ENCODE results near the gene NPNT.

Gene NPNT

GRCh38 chr4:105921301-105921700 is 26.0 kb downstream of the NPNT start:
- no peak for DNase-seq

DNA sequence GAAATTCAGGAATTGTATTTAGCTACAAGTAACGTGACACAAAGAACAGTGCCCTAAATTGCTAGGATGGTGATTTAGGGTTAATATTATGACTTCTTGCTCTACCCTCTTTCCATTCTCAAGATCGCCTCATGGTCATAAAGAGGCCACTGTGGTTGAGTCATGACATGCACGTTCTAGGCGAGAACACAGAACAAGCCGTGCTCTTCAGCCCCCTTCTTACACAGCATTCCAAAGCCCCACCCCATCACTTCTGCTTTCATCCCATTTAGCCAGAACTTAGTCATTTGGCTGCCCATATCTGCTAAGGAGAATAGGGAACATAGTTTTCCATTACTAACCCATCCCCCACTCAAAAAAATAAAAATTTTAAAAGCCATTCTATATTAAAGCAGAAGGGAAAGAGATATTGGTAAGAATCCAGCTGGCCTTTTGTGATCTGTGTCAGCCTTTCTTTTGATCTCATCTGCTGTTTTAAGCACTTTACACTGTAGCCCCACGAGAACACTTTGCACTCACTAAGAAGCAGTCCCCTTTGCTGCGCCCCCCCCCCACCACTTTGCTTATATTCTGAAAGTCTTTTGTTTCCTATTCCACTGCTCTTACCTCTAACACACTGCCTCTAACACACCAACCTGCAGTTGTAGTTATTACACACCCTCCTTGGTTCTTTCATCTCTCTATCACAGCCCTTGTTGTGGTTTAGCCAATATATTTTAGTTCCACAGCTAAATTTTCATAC is 28.4 kb downstream of the NPNT start:
- DNase-seq = no peak

- no peak for DNase-seq
Measured at GRCh38 chr4:105924341-105924740, 29.1 kb downstream of the NPNT start.

- DNase-seq = no peak
Measured at GRCh38 chr4:105930698-105931097, 35.4 kb downstream of the NPNT start.

- DNase-seq = no peak
Measured at GRCh38 chr4:105933083-105933482, 37.8 kb downstream of the NPNT start.

GRCh38 chr4:105934386-105934785 is 39.1 kb downstream of the NPNT start:
- DNase-seq = no peak

GRCh38 chr4:105936901-105937300 is 41.6 kb downstream of the NPNT start:
- no peak for DNase-seq

DNA sequence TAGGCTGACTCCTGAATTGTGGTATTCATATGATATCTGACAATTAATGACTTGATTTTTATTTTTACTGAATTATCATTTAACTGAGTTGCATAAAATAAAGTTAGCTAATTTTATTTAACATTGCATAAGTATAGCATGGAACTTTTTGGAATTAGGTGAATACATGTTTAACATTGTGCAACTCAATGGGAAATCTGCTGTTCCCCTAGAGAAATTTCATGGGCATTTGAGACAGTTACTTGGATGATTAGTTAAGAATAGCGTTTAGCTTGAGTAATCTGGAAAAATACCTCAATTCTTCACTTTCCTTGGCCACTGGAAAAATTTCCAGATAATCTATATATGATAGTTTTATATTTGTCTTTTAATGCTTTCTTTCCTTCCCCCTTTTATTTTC is 42.5 kb downstream of the NPNT start:
- DNase-seq = no peak

DNA sequence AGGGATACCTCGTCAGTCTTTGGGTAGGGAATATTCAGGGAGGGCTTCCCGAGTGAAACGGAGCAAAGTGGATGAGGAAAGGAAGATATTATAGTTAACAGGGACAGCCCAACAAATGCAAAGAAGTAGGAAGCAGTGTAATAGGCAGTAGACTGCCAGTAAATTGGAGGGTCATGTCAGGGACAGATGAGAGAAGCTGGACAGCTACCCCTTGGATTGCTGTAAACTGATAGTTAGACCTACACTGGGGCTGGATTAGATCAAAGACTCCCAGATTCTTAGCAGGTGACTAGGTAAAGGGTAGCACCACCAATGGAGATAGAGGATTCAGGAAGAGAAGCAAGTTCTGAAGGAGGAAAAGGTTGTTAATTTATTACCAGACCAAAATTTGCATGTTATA is 48.0 kb downstream of the NPNT start:
- no peak for DNase-seq

DNA sequence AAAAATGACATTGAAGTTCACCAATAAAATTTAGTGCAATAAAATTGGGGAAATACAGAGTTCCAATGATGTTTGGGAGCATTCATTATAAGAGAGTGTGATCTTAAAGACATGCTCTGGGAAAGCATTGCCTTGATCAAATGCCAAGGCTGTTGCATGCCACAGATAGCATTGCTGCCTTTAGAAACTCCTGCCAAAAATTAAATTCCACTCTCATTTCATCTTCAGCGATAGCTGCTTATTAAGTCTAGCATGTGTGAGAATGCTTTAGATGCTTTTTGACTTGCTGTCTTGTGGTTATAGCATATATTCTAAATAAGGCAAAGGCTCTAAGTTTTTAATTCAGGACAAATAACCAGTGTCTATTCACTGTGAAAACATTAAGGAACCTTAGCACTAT is 49.3 kb downstream of the NPNT start:
- DNase-seq = no peak

- DNase-seq = no peak
Measured at GRCh38 chr4:105946771-105947170, 51.5 kb downstream of the NPNT start.

GRCh38 chr4:105950701-105951100 is 55.4 kb downstream of the NPNT start:
- no peak for DNase-seq

DNA sequence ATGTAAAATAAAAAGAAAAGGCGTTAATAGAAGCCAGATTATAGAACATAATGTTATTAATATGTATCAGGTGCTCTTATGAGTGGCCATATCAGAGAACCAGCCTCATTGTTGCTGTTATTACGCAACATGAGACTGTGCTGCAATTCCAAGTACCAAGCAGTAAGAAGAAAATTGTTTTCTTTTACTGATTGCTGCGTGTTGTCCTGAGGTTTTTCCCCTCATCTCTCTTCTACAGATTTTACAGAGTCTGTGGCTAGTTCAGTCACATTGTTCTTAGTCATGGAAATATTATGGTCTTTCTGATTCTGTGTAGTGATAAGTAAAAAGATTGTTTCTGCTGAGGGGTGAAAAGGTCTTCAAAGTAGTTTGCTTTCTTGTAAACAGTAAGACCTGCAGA is 55.9 kb downstream of the NPNT start:
- no peak for DNase-seq

- no peak for DNase-seq
Measured at GRCh38 chr4:105952591-105952990, 57.3 kb downstream of the NPNT start.

DNA sequence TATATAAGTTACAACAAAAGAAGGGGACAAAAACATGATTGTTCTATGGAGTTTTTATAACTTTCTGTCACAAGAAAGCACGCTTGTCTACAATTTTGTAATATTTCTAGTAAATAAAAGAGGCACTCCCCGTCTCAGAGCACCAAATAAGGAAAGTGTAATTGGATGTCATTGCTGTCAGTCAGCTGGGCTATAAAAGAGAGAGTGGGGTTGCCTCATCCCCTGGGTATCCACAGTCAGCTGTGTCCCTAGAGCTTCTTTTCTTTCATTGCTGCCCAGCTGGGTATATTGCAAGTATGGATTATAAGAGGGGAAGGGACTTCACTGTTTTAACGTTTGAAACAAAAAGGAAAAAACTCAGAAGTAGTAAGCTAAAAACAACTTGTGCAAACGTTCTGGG is 61.3 kb downstream of the NPNT start:
- no peak for DNase-seq

GRCh38 chr4:105957680-105958079 is 62.4 kb downstream of the NPNT start:
- DNase-seq = no peak

DNA sequence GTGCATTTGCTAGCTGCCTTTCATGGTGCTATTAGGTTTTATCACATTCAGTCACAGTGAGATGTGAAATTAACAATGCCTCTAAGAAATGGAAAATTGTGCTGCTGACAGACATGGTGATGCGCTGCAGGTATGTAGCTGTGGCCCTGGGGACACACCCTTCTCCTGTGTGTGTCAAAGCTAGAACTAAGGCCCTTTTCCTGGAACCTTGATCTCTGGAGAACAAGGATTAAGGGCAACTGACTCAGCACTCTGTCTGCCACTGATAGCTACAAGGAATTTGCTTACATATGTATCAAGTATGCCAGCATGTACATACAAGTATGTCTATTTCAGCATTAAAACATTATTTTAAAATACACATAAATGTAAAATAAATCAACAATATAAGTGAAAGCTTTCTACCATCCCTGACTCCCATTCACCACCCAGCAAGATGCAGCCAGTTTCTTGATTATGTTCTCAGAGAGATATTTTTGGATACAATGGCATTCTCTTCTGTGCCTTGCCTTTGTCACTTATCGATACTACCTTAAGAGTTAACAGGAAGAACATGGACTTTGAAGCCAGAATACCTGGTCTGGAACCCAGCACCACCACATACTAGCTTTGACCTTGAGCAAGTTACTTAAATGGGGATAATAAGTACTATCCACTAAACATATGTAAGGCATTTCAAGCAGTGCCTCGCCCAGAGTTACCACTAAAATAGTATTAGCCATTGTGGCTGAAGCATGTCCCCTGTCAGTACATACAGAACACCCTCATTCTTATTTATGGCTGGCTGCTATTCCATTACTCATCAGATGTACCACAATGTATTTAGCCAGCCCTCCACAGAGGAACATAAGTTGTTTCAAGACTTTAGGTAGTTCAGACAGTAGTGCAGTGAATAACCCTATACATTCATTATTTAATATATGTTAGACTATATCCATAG is 68.5 kb downstream of the NPNT start:
- DNase-seq = no peak

GRCh38 chr4:105965183-105965800 is 70.0 kb downstream of the NPNT start:
- no peak for DNase-seq

DNA sequence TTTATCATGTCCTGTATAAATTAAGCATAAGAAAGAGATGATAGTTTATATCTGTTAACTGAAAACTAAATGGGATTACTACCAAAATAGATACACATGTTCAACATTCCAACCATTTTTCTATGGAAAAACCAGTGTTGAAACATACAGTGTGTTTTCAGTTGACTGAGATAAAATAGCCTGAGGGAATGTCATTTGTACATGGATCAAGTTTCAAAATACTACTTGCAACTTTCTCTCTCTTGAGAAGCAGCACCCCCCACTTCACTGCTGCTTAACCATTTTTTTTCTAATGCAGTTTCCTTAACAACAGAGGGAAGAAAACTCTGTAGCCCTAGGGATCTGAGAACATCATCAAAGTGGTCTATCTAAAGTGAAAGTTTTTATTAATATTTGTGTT is 70.8 kb downstream of the NPNT start:
- DNase-seq = no peak

- no peak for DNase-seq
Measured at GRCh38 chr4:105967058-105967658, 71.9 kb downstream of the NPNT start.

- DNase-seq = no peak
Measured at GRCh38 chr4:105969575-105969974, 74.3 kb downstream of the NPNT start.

DNA sequence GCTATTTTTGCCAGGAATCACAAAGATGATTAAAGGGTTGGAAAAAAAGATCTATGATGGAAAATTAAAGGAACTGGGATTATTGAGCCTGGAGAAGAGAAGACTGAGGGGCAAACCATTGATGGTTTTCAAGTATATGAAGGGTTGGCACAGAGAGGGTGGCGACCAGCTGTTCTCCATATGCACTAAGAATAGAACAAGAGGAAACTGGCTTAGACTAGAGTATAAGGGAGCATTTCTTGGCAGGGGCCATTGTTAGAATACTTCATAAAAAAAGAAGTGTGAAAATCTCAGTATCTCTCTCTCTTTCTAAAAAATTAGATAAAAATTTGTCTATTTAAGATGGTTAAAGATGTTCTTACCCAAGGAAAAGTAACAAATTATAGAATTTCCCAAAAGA is 75.1 kb downstream of the NPNT start:
- DNase-seq = no peak

DNA sequence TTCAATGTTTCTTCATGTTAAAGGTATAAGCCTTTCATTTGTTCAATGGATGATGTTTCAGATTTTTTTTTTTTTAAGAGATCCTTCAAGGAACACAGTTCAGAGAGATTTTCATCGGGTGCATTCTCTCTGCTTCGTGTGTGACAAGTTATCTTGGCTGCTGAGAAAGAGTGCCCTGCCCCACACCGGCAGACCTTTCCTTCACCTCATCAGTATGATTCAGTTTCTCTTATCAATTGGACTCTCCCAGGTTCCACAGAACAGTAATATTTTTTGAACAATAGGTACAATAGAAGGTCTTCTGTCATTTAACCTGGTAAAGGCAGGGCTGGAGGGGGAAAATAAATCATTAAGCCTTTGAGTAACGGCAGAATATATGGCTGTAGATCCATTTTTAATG is 75.8 kb downstream of the NPNT start:
- DNase-seq = no peak

Measured in activated T-cell treated with anti-CD3 and anti-CD28 coated beads, Interleukin-2, amount 50 U/mL, for 48 hours (primary cell).